ENCODE measurements around the gene FGF14. TPM values are rescaled to one million over a fixed set of nuclear protein-coding genes. Genes with fewer than 3 reads are reported as not detected.

FGF14 gene
- total and polyA plus RNA-seq, 4 donors, result 19.3 to 59.7 (median 38.0) TPM

- H3K27ac ChIP-seq (ENCODE audit: low read depth, low read length), result no peak overlapping the region
- H3K36me3 ChIP-seq (ENCODE audit: control insufficient read depth, insufficient read depth, low read length), result no peaks in the 10 kb centered on the region
- H3K4me1 ChIP-seq (ENCODE audit: control insufficient read depth, insufficient read depth, low read length), result no peaks in the 10 kb centered on the region
- 89% methylated on average over 1 of the region's 1 CpG for WGBS (ENCODE audit: insufficient coverage)
- no peak overlapping the region for H3K4me3 ChIP-seq (ENCODE audit: low read depth, low read length)
- no peak for DNase-seq (ENCODE audit: low read depth in 4 of 6, low spot score in 6 of 6)
- no peaks in the 10 kb centered on the region for H3K9me3 ChIP-seq (ENCODE audit: control insufficient read depth, insufficient read depth, low read length)
- H3K27me3 ChIP-seq (ENCODE audit: control insufficient read depth, insufficient read depth, low read length), result no peaks in the 10 kb centered on the region
Observed at GRCh38 chr13:102226591-102226990, 175.3 kb downstream of the FGF14 start.

- no peak for DNase-seq (ENCODE audit: low read depth in 4 of 6, low spot score in 6 of 6)
- no peaks in the 10 kb centered on the region for H3K27me3 ChIP-seq (ENCODE audit: control insufficient read depth, insufficient read depth, low read length)
- 67% methylated on average over 3 of the region's 6 CpGs for WGBS (ENCODE audit: insufficient coverage)
- no peaks in the 10 kb centered on the region for H3K9me3 ChIP-seq (ENCODE audit: control insufficient read depth, insufficient read depth, low read length)
- H3K4me3 ChIP-seq (ENCODE audit: low read depth, low read length), result no peak overlapping the region
- no peaks in the 10 kb centered on the region for H3K4me1 ChIP-seq (ENCODE audit: control insufficient read depth, insufficient read depth, low read length)
- H3K36me3 ChIP-seq (ENCODE audit: control insufficient read depth, insufficient read depth, low read length), result no peaks in the 10 kb centered on the region
- no peak overlapping the region for H3K27ac ChIP-seq (ENCODE audit: low read depth, low read length)
Observed at GRCh38 chr13:102225892-102226291, 176.0 kb downstream of the FGF14 start.

- Histone ChIP-seq H3K4me3 (ENCODE audit: low read depth, low read length) (no peak overlapping the region), H3K9me3 (ENCODE audit: control insufficient read depth, insufficient read depth, low read length) (no peaks in the 10 kb centered on the region), H3K36me3 (ENCODE audit: control insufficient read depth, insufficient read depth, low read length) (no peaks in the 10 kb centered on the region), H3K4me1 (ENCODE audit: control insufficient read depth, insufficient read depth, low read length) (no peaks in the 10 kb centered on the region), H3K27ac (ENCODE audit: low read depth, low read length) (no peak overlapping the region), H3K27me3 (ENCODE audit: control insufficient read depth, insufficient read depth, low read length) (no peaks in the 10 kb centered on the region)
- WGBS (ENCODE audit: insufficient coverage), result 94% methylated on average over 3 of the region's 5 CpGs
- DNase-seq (ENCODE audit: low read depth in 4 of 6, low spot score in 6 of 6), result no peak
Observed at GRCh38 chr13:102220681-102221228, 181.1 kb downstream of the FGF14 start.

GRCh38 chr13:102214956-102215355 lies 186.9 kb downstream of the FGF14 start:
- H3K9me3 ChIP-seq (ENCODE audit: control insufficient read depth, insufficient read depth, low read length), result no peaks in the 10 kb centered on the region
- no peaks in the 10 kb centered on the region for H3K27me3 ChIP-seq (ENCODE audit: control insufficient read depth, insufficient read depth, low read length)
- H3K4me1 ChIP-seq (ENCODE audit: control insufficient read depth, insufficient read depth, low read length), result no peaks in the 10 kb centered on the region

GRCh38 chr13:102212729-102213128 lies 189.1 kb downstream of the FGF14 start:
- no peaks in the 10 kb centered on the region for H3K4me1 ChIP-seq (ENCODE audit: control insufficient read depth, insufficient read depth, low read length)
- no peaks in the 10 kb centered on the region for H3K9me3 ChIP-seq (ENCODE audit: control insufficient read depth, insufficient read depth, low read length)
- no peaks in the 10 kb centered on the region for H3K27me3 ChIP-seq (ENCODE audit: control insufficient read depth, insufficient read depth, low read length)
- 0% methylated on average over 1 of the region's 3 CpGs for WGBS (ENCODE audit: insufficient coverage)
- H3K36me3 ChIP-seq (ENCODE audit: control insufficient read depth, insufficient read depth, low read length), result no peaks in the 10 kb centered on the region
- peak in 2 of 6 donors; percentile 29 to 37 for DNase-seq (ENCODE audit: low read depth in 4 of 6, low spot score in 6 of 6)
- H3K4me3 ChIP-seq (ENCODE audit: low read depth, low read length), result no peak overlapping the region
- no peak overlapping the region for H3K27ac ChIP-seq (ENCODE audit: low read depth, low read length)

More at GRCh38 chr13:102214956-102215355, 186.9 kb downstream of the FGF14 start:
- no peak overlapping the region for H3K27ac ChIP-seq (ENCODE audit: low read depth, low read length)
- no peak for DNase-seq (ENCODE audit: low read depth in 4 of 6, low spot score in 6 of 6)
- no peaks in the 10 kb centered on the region for H3K36me3 ChIP-seq (ENCODE audit: control insufficient read depth, insufficient read depth, low read length)
- no peak overlapping the region for H3K4me3 ChIP-seq (ENCODE audit: low read depth, low read length)

- no peak overlapping the region for H3K27ac ChIP-seq (ENCODE audit: low read depth, low read length)
- no peaks in the 10 kb centered on the region for H3K36me3 ChIP-seq (ENCODE audit: control insufficient read depth, insufficient read depth, low read length)
- H3K4me3 ChIP-seq (ENCODE audit: low read depth, low read length), result no peak overlapping the region
- no peaks in the 10 kb centered on the region for H3K9me3 ChIP-seq (ENCODE audit: control insufficient read depth, insufficient read depth, low read length)
- DNase-seq (ENCODE audit: low read depth in 4 of 6, low spot score in 6 of 6), result no peak
- no peaks in the 10 kb centered on the region for H3K27me3 ChIP-seq (ENCODE audit: control insufficient read depth, insufficient read depth, low read length)
- no peaks in the 10 kb centered on the region for H3K4me1 ChIP-seq (ENCODE audit: control insufficient read depth, insufficient read depth, low read length)
Observed at GRCh38 chr13:102208347-102208746, 193.5 kb downstream of the FGF14 start.

- H3K27ac ChIP-seq (ENCODE audit: low read depth, low read length), result no peak overlapping the region
- H3K27me3 ChIP-seq (ENCODE audit: control insufficient read depth, insufficient read depth, low read length), result no peaks in the 10 kb centered on the region
- no peak overlapping the region for H3K4me3 ChIP-seq (ENCODE audit: low read depth, low read length)
- no peaks in the 10 kb centered on the region for H3K36me3 ChIP-seq (ENCODE audit: control insufficient read depth, insufficient read depth, low read length)
- no CpG with 5 or more reads among the region's 3 CpGs for WGBS (ENCODE audit: insufficient coverage)
- no peaks in the 10 kb centered on the region for H3K9me3 ChIP-seq (ENCODE audit: control insufficient read depth, insufficient read depth, low read length)
- H3K4me1 ChIP-seq (ENCODE audit: control insufficient read depth, insufficient read depth, low read length), result no peaks in the 10 kb centered on the region
- peak in 1 of 6 donors; percentile 51 for DNase-seq (ENCODE audit: low read depth in 4 of 6, low spot score in 6 of 6)
Observed at GRCh38 chr13:102207680-102208342, 194.0 kb downstream of the FGF14 start.

GRCh38 chr13:102203718-102204117 lies 198.1 kb downstream of the FGF14 start:
- Histone ChIP-seq H3K27me3 (ENCODE audit: control insufficient read depth, insufficient read depth, low read length) (no peaks in the 10 kb centered on the region), H3K9me3 (ENCODE audit: control insufficient read depth, insufficient read depth, low read length) (no peaks in the 10 kb centered on the region), H3K4me1 (ENCODE audit: control insufficient read depth, insufficient read depth, low read length) (no peaks in the 10 kb centered on the region), H3K36me3 (ENCODE audit: control insufficient read depth, insufficient read depth, low read length) (no peaks in the 10 kb centered on the region), H3K4me3 (ENCODE audit: low read depth, low read length) (no peak overlapping the region), H3K27ac (ENCODE audit: low read depth, low read length) (no peak overlapping the region)
- peak in 1 of 6 donors; percentile 9 for DNase-seq (ENCODE audit: low read depth in 4 of 6, low spot score in 6 of 6)

- DNase-seq (ENCODE audit: low read depth in 4 of 6, low spot score in 6 of 6), result no peak
- no peak overlapping the region for H3K27ac ChIP-seq (ENCODE audit: low read depth, low read length)
- no peaks in the 10 kb centered on the region for H3K9me3 ChIP-seq (ENCODE audit: control insufficient read depth, insufficient read depth, low read length)
- H3K4me1 ChIP-seq (ENCODE audit: control insufficient read depth, insufficient read depth, low read length), result no peaks in the 10 kb centered on the region
- no peaks in the 10 kb centered on the region for H3K27me3 ChIP-seq (ENCODE audit: control insufficient read depth, insufficient read depth, low read length)
- no peaks in the 10 kb centered on the region for H3K36me3 ChIP-seq (ENCODE audit: control insufficient read depth, insufficient read depth, low read length)
- WGBS (ENCODE audit: insufficient coverage), result 81% methylated on average over 4 of the region's 7 CpGs
- H3K4me3 ChIP-seq (ENCODE audit: low read depth, low read length), result no peak overlapping the region
Observed at GRCh38 chr13:102198418-102199311, 203.2 kb downstream of the FGF14 start.

All from spinal cord (tissue), 10 donors.